Measurements from ENCODE around the gene PLEKHF1.

The PLEKHF1 gene

DNA sequence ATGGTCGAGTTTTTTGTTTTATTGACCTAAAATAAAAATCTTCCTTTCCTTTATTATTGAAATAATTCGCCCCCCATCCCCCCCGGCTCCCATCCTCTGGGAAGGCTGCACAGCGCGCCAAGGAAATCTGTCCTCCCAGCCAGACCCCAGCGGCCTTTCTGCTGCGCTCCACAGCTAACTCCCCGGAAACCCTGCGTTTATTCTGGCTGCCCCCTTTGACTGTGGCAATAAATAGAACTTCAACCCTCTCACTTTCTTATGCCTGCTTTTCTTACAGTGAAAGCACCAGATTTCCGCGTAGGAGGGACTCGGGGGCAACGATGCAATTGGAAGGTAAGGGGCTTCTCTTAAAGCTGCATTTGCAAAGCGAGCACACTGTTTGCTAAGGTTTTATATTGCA, 59.5 kb downstream of the PLEKHF1 start:
- no peak for DNase-seq (ENCODE audit: low read depth in 1 of 2, low spot score in 1 of 2)

All from activated T-helper 1 cell treated with anti-CD3 and anti-CD28 coated beads, Interleukin-2, amount 50 U/mL, for 16 hours (primary cell).